Suprapubic skin (tissue), 4 donors: ENCODE results near the gene NLRX1. TPM values are rescaled to one million over a fixed set of nuclear protein-coding genes. Genes with fewer than 3 reads are reported as not detected.

Experiments used
- DNase-seq, 2 donors: peaks; one replicate each; pipeline ENCODE4 v3.0.0-alpha.2; 2019; ENCODE audit warnings: low spot score in 2 of 2
- H3K27ac ChIP-seq: fragments of 200-600 bp; sonication (generic); one replicate; pipeline ENCODE4 v1.5.1; 2019
- H3K27me3 ChIP-seq: fragments of 200-600 bp; sonication (generic); one replicate; pipeline ENCODE4 v1.5.1; 2019
- H3K36me3 ChIP-seq: fragments of 200-600 bp; sonication (generic); one replicate; pipeline ENCODE4 v1.5.1; 2019
- H3K4me1 ChIP-seq: fragments of 200-600 bp; sonication (generic); one replicate; pipeline ENCODE4 v1.5.1; 2019
- H3K4me3 ChIP-seq: fragments of 200-600 bp; sonication (generic); one replicate; pipeline ENCODE4 v1.5.1; 2019; ENCODE audit warnings: mild to moderate bottlenecking
- H3K9me3 ChIP-seq: fragments of 200-600 bp; sonication (generic); one replicate; pipeline ENCODE4 v1.5.1; 2019
- EP300 ChIP-seq: sonication (generic); formaldehyde crosslinking; IDR thresholded peaks from one replicate; pipeline ENCODE4 v1.6.1; 2017; ENCODE audit warnings: antibody characterized with exemption
- POLR2A ChIP-seq, 2 donors: fragments of 450-650 bp; IDR thresholded peaks; one replicate each; pipeline ENCODE4 v1.6.1; 2017; ENCODE audit warnings: antibody characterized with exemption in 2 of 2, mild to moderate bottlenecking in 2 of 2, moderate library complexity in 2 of 2
- POLR2AphosphoS5 ChIP-seq, 3 donors: sonication (generic); formaldehyde crosslinking; IDR thresholded peaks; one replicate each; pipeline ENCODE4 v1.6.1; 2017; ENCODE audit warnings: antibody characterized with exemption in 3 of 3
- WGBS: methylation state at CpG from one replicate; pipeline ENCODE4 v1.1.5; 2018; 5-methylcytosine and 5-hydroxymethylcytosine counted together
- total RNA-seq, 4 donors: library from RNA; depleted of rRNA; stranded (reverse); fragments of >200 nt; gene quantifications; one replicate each; pipeline ENCODE4 v1.1.0, GENCODE V29; 2016
- TF ChIP-seq, protein P1 (sequence below), 2 donors: fragments of 200-600 bp in 1 of 2; fragments of 450-650 bp in 1 of 2; sonication (generic) in 1 of 2; IDR thresholded peaks; one replicate each; pipeline ENCODE4 v1.5.1; 2016 to 2019; ENCODE audit warnings: antibody characterized with exemption in 2 of 2, mild to moderate bottlenecking in 1 of 2, moderate library complexity in 1 of 2

Gene NLRX1
- total RNA-seq, 4 donors from 2014 or later, result 20.7 to 31.5 (median 30.4) TPM

DNA sequence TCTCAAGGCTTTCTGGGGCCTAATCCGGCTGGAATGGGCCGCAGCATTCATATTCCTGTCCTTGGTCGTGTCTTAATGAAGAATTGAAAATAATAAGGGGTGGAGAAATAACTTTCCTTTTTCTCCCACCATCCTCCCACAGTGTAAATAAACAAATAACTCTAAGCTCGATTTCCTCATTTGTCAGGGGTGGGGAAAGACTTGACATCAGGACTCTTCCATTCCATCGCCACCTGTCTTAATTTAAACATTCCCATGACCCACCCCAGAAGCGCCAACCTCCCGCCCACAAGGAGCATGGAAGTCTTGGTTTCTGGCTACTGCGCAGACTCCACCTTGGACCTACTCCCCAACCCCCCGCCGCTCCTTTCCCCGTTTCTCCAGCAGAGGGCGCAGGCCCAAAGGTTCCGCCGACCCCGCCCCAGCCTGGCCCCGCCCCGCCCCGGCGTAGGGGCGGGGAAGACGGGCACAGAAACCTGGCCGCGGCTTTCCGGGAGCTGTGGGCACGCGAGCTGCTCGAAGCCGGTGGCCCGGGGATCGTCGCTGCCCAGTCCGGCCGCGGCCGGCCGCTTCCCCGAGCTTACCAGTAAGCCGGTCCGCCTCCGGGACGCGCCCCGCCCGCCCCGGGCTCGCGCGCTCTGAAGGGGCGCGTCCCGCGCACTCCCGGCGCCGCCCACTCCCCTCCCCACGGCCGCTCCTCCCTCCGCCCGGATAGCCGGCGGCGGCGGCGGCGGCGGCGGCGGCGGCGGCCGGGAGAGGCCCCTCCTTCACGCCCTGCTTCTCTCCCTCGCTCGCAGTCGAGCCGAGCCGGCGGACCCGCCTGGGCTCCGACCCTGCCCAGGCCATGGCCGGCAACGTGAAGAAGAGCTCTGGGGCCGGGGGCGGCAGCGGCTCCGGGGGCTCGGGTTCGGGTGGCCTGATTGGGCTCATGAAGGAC, 37.3 kb downstream of the NLRX1 start, which contains the start of gene CBL:
Gene CBL, plus strand, starts transcription at position 766 of the 937 bp plus-strand sequence. Its CDS starts 79 bp downstream, at position 845.
- no peaks in the 10 kb centered on the region for H3K9me3 ChIP-seq
- no peaks in the 10 kb centered on the region for H3K27me3 ChIP-seq
- DNase-seq, result peak; percentile 97
- no peaks in the 10 kb centered on the region for H3K36me3 ChIP-seq
- WGBS, result under 1% methylated on average over 31 of the region's 88 CpGs
- peak within 1 kb of the TSS; percentile 95 for H3K27ac ChIP-seq
- no peak for TF ChIP-seq EP300
- TF ChIP-seq, protein P1, sequence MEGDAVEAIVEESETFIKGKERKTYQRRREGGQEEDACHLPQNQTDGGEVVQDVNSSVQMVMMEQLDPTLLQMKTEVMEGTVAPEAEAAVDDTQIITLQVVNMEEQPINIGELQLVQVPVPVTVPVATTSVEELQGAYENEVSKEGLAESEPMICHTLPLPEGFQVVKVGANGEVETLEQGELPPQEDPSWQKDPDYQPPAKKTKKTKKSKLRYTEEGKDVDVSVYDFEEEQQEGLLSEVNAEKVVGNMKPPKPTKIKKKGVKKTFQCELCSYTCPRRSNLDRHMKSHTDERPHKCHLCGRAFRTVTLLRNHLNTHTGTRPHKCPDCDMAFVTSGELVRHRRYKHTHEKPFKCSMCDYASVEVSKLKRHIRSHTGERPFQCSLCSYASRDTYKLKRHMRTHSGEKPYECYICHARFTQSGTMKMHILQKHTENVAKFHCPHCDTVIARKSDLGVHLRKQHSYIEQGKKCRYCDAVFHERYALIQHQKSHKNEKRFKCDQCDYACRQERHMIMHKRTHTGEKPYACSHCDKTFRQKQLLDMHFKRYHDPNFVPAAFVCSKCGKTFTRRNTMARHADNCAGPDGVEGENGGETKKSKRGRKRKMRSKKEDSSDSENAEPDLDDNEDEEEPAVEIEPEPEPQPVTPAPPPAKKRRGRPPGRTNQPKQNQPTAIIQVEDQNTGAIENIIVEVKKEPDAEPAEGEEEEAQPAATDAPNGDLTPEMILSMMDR (IDR thresholded peaks at IDR 0.05), result peak; percentile 38 to 97
- H3K4me3 ChIP-seq, result peak within 1 kb of the TSS; percentile 94
- H3K4me1 ChIP-seq, result peaks cover 22% of the 10 kb centered on the region

DNA sequence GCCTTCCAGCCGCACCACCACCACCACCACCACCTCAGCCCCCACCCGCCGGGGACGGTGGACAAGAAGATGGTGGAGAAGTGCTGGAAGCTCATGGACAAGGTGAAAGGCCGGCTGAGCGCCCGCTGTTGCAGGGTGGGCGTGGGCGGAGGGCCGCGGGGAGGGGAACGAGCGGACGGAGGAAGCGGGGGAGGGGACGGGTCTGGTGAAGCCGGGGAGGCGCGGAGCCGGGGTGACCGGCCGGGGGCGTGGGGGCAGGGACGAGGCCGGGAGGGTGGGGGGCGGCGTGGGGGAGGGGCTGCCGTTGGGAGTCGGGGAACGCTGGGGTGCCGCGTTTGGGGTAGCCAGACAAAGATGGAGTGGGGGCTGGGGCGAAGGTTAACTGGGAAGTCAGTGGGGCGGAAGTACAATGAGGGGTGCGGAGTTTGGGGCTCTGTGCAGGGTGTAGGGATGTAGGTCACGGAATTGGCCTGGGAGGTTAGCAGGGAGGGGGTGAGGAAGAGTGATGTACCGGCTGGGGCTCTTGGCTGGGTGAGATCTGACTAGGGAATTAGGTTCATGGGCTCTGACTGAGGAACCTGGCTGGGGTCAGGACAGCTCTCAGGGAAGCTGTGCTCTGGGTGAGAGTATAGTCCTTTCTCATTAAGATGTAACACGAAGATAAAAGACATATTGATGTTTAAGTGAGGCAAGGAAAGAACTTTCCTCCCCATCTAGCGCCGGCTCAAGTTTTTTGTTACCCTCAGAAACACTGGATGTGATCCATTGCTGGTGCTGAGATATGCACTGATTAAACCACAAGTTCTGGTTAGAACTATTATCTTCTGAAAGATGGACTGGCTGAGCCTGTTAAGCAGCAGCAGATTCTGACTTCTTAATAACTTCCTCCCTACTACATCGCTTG, 38.2 kb downstream of the NLRX1 start:
- no peaks in the 10 kb centered on the region for H3K36me3 ChIP-seq
- peak overlapping the region; percentile 94 for H3K4me3 ChIP-seq
- TF ChIP-seq POLR2A (IDR thresholded peaks at IDR 0.05) (no peak), POLR2AphosphoS5 (IDR thresholded peaks at IDR 0.05) (no peak), EP300 (no peak)
- TF ChIP-seq, protein P1 (IDR thresholded peaks at IDR 0.05), result no peak
- H3K27ac ChIP-seq, result peak overlapping the region; percentile 95
- under 1% methylated on average over 38 of the region's 41 CpGs for WGBS
- peak; percentile 81 to 83 for DNase-seq
- H3K9me3 ChIP-seq, result no peaks in the 10 kb centered on the region
- H3K27me3 ChIP-seq, result no peaks in the 10 kb centered on the region
- peaks cover 22% of the 10 kb centered on the region for H3K4me1 ChIP-seq

DNA sequence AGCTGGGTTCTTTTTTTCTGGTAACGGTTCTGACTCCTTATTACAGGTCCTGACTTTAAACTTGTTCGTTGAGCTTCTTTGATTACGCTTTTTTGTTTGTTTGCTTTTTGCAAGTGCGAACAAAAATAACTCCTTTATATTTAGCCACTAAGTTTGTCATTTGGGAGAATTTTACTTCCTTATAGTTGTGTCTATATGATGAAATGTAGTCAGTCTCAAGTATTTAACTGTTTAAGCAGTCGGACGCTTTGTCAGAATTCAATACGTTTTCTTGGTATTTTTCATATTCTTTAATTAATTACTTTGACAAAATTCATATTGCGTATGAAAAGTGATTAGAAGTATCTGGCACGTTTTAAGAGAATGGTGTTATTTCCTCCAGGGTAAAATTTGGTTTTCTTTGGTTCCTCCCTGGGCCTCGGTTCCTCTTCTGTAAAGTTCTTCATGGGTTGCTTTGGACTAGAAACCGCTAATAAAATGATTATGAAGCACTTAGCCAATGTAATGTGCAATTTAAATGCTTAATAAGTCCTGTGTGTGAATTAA, 39.0 kb downstream of the NLRX1 start:
- peaks cover 22% of the 10 kb centered on the region for H3K4me1 ChIP-seq
- no peak for TF ChIP-seq POLR2A (IDR thresholded peaks at IDR 0.05)
- no peak for TF ChIP-seq EP300
- TF ChIP-seq, protein P1 (IDR thresholded peaks at IDR 0.05), result no peak
- no peak for TF ChIP-seq POLR2AphosphoS5 (IDR thresholded peaks at IDR 0.05)
- DNase-seq, result no peak
- no peaks in the 10 kb centered on the region for H3K36me3 ChIP-seq
- H3K9me3 ChIP-seq, result no peaks in the 10 kb centered on the region
- H3K4me3 ChIP-seq, result peak overlapping the region; percentile 94
- no peaks in the 10 kb centered on the region for H3K27me3 ChIP-seq
- H3K27ac ChIP-seq, result peak overlapping the region; percentile 95
- WGBS, result 33% methylated on average over 11 of the region's 11 CpGs

DNA sequence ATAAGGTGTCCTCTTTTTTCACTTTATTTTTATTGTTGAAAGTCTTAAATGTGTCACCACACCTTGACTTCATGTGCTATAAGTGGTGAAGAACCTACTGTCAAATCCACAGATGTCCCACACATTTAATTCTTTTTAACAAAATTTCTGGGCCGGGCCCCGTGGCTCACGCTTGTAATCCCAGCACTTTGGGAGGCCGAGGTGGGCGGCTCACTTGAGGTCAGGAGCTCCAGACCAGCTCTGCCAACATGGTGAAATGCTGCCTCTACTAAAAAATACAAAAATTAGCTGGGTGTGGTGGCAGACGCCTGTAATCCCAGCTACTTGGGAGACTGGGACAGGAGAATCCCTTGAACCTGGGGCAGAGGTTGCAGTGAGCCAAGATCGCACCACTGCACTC, 40.7 kb downstream of the NLRX1 start:
- TF ChIP-seq, protein P1 (IDR thresholded peaks at IDR 0.05), result no peak
- TF ChIP-seq EP300 (no peak), POLR2AphosphoS5 (IDR thresholded peaks at IDR 0.05) (no peak), POLR2A (IDR thresholded peaks at IDR 0.05) (no peak)
- Histone ChIP-seq H3K36me3 (no peaks in the 10 kb centered on the region), H3K27ac (no peak overlapping the region), H3K27me3 (no peaks in the 10 kb centered on the region), H3K4me3 (no peak overlapping the region), H3K4me1 (peaks cover 25% of the 10 kb centered on the region), H3K9me3 (no peaks in the 10 kb centered on the region)
- no peak for DNase-seq
- WGBS, result 83% methylated on average over 7 of the region's 7 CpGs
